Fibroblast of villous mesenchyme (primary cell): ENCODE data around the gene KCNJ14. TPM values are rescaled to one million over a fixed set of nuclear protein-coding genes. Genes with fewer than 3 reads are reported as not detected.
A peak's percentile ranks its signal among the peaks of the same experiment; 100 is the strongest.

Source experiments
- DNase-seq: peaks from one replicate; pipeline ENCODE4 v3.0.0-alpha.2; 2010; ENCODE audit warnings: low read depth
- H3K4me3 ChIP-seq: 2 replicates; pipeline ENCODE4 v1.5.1; 2011; ENCODE audit warnings: low read depth, mild to moderate bottlenecking, low read length
- total RNA-seq: library from RNA; depleted of rRNA; stranded (reverse); fragments of >200 nt; gene quantifications from 2 replicates; pipeline ENCODE4 v1.2.3, GENCODE V29; 2012
- TF ChIP-seq, protein P1 (sequence below): IDR thresholded peaks from 2 replicates; pipeline ENCODE4 v1.5.1; 2012; ENCODE audit warnings: low read depth, mild to moderate bottlenecking, low read length; ENCODE audit not compliant: insufficient read depth

Gene KCNJ14
- total RNA-seq, 1 donor, result 0.43 TPM

DNA sequence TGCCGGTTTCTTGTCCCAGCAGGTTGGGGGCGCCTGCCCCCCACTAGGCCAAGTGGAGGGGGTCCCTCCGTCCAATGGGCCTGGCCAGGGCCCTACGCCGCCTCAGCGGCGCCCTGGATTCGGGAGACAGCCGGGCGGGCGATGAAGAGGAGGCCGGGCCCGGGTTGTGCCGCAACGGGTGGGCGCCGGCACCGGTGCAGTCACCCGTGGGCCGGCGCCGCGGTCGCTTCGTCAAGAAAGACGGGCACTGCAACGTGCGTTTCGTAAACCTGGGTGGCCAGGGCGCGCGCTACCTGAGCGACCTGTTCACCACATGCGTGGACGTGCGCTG is 6.2 kb downstream of the KCNJ14 start:
- DNase-seq, result no peak
- H3K4me3 ChIP-seq, result no peak overlapping the region
- TF ChIP-seq, protein P1, sequence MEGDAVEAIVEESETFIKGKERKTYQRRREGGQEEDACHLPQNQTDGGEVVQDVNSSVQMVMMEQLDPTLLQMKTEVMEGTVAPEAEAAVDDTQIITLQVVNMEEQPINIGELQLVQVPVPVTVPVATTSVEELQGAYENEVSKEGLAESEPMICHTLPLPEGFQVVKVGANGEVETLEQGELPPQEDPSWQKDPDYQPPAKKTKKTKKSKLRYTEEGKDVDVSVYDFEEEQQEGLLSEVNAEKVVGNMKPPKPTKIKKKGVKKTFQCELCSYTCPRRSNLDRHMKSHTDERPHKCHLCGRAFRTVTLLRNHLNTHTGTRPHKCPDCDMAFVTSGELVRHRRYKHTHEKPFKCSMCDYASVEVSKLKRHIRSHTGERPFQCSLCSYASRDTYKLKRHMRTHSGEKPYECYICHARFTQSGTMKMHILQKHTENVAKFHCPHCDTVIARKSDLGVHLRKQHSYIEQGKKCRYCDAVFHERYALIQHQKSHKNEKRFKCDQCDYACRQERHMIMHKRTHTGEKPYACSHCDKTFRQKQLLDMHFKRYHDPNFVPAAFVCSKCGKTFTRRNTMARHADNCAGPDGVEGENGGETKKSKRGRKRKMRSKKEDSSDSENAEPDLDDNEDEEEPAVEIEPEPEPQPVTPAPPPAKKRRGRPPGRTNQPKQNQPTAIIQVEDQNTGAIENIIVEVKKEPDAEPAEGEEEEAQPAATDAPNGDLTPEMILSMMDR, result no peak

DNA sequence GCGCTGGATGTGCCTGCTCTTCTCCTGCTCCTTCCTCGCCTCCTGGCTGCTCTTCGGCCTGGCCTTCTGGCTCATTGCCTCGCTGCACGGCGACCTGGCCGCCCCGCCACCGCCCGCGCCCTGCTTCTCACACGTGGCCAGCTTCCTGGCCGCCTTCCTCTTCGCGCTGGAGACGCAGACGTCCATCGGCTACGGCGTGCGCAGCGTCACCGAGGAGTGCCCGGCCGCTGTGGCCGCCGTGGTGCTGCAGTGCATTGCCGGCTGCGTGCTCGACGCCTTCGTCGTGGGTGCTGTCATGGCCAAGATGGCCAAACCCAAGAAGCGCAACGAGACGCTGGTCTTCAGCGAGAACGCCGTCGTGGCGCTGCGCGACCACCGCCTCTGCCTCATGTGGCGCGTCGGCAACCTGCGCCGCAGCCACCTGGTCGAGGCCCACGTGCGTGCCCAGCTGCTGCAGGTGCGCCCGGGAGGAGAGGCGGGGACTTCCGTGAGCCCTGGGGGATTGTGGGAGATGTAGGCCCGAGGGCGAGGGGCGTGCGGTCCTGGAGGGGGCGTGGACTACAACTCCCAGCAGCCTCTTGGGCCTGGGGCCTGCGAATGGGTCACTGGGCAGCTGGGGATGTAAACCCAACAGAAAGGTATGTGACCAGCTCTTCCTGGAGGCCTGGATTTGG is 6.7 kb downstream of the KCNJ14 start:
- TF ChIP-seq, protein P1, result no peak
- no peak overlapping the region for H3K4me3 ChIP-seq
- no peak for DNase-seq

DNA sequence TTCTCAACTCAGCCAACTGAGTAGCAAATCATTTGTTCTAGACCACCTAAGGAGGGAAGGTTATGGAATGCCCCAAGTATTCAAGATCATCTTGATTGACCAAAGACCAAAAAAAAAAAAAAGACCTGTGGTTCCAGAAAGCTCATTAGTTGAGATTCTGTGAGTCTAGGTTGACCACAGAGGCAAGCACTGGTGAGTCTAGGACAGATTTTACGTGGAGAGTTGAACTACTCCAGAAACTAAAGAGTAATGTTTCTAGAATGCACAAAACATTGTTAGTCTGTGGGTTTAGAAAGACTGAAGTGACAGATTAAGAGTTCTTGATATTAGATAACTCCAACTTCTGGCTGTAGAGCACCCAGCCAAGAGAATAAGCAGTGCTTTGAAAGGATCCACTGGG is 9.8 kb downstream of the KCNJ14 start:
- H3K4me3 ChIP-seq, result no peak overlapping the region
- DNase-seq, result no peak
- TF ChIP-seq, protein P1, result no peak

- peak; percentile 41 for DNase-seq
- no peak overlapping the region for H3K4me3 ChIP-seq
- TF ChIP-seq, protein P1, result no peak
Measured at GRCh38 chr19:48466561-48467325, 11.4 kb downstream of the KCNJ14 start.

DNA sequence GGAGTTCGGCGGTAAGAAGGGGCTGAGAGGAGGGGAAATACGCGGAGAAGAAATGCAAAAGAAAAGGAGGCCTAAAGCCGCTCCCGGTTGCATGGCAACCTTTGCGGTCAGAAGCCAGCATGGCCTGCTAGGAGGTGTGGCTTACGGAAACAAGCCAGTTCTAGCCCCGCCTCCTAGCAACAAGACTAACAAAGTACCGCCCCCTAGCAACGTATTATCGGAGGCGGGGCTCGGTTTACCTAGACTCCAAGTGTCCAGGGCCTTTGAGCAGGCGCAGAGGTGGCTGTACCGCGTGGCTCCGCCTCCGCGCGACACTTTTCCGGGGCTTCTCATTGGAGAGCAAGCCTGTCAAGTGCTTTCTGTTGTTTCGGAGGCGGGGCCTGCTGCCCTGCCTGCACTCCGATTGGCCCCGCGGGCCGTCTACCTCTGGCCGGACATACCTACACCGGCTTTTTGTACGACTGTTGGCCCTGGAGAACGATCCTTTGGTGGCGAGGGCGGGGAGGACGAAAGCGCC is 13.5 kb downstream of the KCNJ14 start:
- DNase-seq, result peak; percentile 100
- peak overlapping the region; percentile 90 for H3K4me3 ChIP-seq
- TF ChIP-seq, protein P1, result no peak

DNA sequence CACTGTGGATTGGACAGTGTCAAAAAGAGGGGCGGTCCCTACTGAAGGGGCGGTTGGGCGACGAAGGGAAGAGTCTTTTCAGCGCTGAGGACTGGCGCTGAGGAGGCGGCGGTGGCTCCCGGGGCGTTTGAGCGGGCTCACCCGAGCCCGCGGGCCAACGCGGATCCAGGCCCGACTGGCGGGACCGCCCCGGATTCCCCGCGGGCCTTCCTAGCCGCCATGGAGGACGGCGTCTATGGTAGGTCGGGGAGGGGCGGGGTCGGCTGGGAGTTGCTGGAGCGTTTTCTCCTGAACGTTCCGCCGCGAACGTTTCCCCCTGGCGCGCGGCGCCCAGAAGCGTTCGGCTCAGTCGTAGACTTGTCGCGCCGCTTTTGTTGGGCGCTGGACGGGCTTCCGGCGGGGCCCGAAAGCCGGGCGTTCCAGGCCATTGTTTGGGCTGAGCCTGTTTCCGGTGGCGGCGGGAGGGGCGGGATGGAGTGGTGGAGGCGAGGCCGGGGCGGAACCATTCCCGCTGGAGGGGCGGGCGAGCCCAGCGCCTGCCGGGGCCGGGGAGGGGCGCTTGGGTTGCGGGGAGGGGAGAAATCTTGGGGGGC is 14.0 kb downstream of the KCNJ14 start, which contains the start of gene CYTH2:
Gene CYTH2 (plus strand): TSS at position 81 of the 593 bp plus-strand sequence. CDS start 139 bp downstream, at position 220.
- TF ChIP-seq, protein P1, result no peak
- DNase-seq, result peak; percentile 78
- peak within 1 kb of the TSS; percentile 90 for H3K4me3 ChIP-seq
